Nephron (organoid): ENCODE results near the gene TMEM63A.

Experiments used
- H3K27ac Mint-ChIP-seq, 3 experiments: 2 replicates each; pipeline ENCODE4 v1.8.0; 2020; ENCODE audit warnings: mixed read lengths in 3 of 3, mild to moderate bottlenecking in 2 of 3, moderate library complexity in 1 of 3
- H3K27me3 Mint-ChIP-seq: 2 replicates; pipeline ENCODE4 v1.8.0; 2021; ENCODE audit warnings: low read depth, mild to moderate bottlenecking, moderate library complexity, mixed read lengths
- H3K36me3 Mint-ChIP-seq: 2 replicates; pipeline ENCODE4 v1.8.0; 2020; ENCODE audit warnings: low read depth, mixed read lengths
- H3K4me1 Mint-ChIP-seq: 2 replicates; pipeline ENCODE4 v1.8.0; 2020; ENCODE audit warnings: mixed read lengths
- H3K4me3 Mint-ChIP-seq, 3 experiments: 2 replicates each; pipeline ENCODE4 v1.8.0; 2020; ENCODE audit warnings: mild to moderate bottlenecking in 3 of 3, mixed read lengths in 3 of 3, moderate library complexity in 2 of 3
- H3K9me3 Mint-ChIP-seq: 2 replicates; pipeline ENCODE4 v1.8.0; 2020; ENCODE audit warnings: mixed read lengths
- CTCF ChIP-seq, 3 experiments: fragments of 200-600 bp; sonication (generic); IDR thresholded peaks; one replicate each; pipeline ENCODE4 v1.5.0; 2021; ENCODE audit warnings: antibody characterized with exemption in 3 of 3; ENCODE audit not compliant: unreplicated experiment in 3 of 3

TMEM63A gene

GRCh38 chr1:225870911-225871310 lies 11.3 kb downstream of the TMEM63A start:
- no peak for TF ChIP-seq CTCF (IDR thresholded peaks at IDR 0.05; ENCODE audit: unreplicated experiment in 3 of 3)
- Mint-ChIP-seq H3K27ac (peak overlapping the region in 2 of 3 experiments; percentile 15 to 28), H3K9me3 (no peaks in the 10 kb centered on the region), H3K4me3 (no peak overlapping the region), H3K27me3 (peaks cover 5% of the 10 kb centered on the region), H3K36me3 (peaks cover 39% of the 10 kb centered on the region), H3K4me1 (peaks cover 29% of the 10 kb centered on the region)

GRCh38 chr1:225868631-225869330 lies 13.4 kb downstream of the TMEM63A start:
- no peaks in the 10 kb centered on the region for H3K9me3 Mint-ChIP-seq
- H3K36me3 Mint-ChIP-seq: peaks cover 44% of the 10 kb centered on the region
- no peak overlapping the region for H3K4me3 Mint-ChIP-seq
- no peak for TF ChIP-seq CTCF (IDR thresholded peaks at IDR 0.05; ENCODE audit: unreplicated experiment in 3 of 3)
- peaks cover 30% of the 10 kb centered on the region for H3K4me1 Mint-ChIP-seq
- H3K27me3 Mint-ChIP-seq: no peaks in the 10 kb centered on the region
- H3K27ac Mint-ChIP-seq: no peak overlapping the region

- peaks cover 30% of the 10 kb centered on the region for H3K4me1 Mint-ChIP-seq
- H3K27me3 Mint-ChIP-seq: no peaks in the 10 kb centered on the region
- H3K9me3 Mint-ChIP-seq: no peaks in the 10 kb centered on the region
- H3K27ac Mint-ChIP-seq: peak overlapping the region in 1 of 3 experiments; percentile 33
- H3K36me3 Mint-ChIP-seq: peaks cover 49% of the 10 kb centered on the region
- no peak overlapping the region for H3K4me3 Mint-ChIP-seq
- TF ChIP-seq CTCF (IDR thresholded peaks at IDR 0.05; ENCODE audit: unreplicated experiment in 3 of 3): no peak
Observed at GRCh38 chr1:225866981-225867380, 15.2 kb downstream of the TMEM63A start.

- Mint-ChIP-seq H3K27ac (peak overlapping the region in 2 of 3 experiments; percentile 21 to 55), H3K4me1 (peaks cover 23% of the 10 kb centered on the region), H3K36me3 (peaks cover 43% of the 10 kb centered on the region), H3K27me3 (no peaks in the 10 kb centered on the region), H3K4me3 (no peak overlapping the region), H3K9me3 (no peaks in the 10 kb centered on the region)
- TF ChIP-seq CTCF (IDR thresholded peaks at IDR 0.05; ENCODE audit: unreplicated experiment in 3 of 3): no peak
Observed at GRCh38 chr1:225866061-225866837, 15.9 kb downstream of the TMEM63A start.

- peaks cover 17% of the 10 kb centered on the region for H3K4me1 Mint-ChIP-seq
- no peaks in the 10 kb centered on the region for H3K9me3 Mint-ChIP-seq
- H3K36me3 Mint-ChIP-seq: peaks cover 36% of the 10 kb centered on the region
- no peaks in the 10 kb centered on the region for H3K27me3 Mint-ChIP-seq
- no peak for TF ChIP-seq CTCF (IDR thresholded peaks at IDR 0.05; ENCODE audit: unreplicated experiment in 3 of 3)
- no peak overlapping the region for H3K4me3 Mint-ChIP-seq
- H3K27ac Mint-ChIP-seq: peak overlapping the region in 1 of 3 experiments; percentile 55
Observed at GRCh38 chr1:225865514-225865913, 16.7 kb downstream of the TMEM63A start.
